GM12878 (cell line): ENCODE results near the gene AP1M2. TPM values are rescaled to one million over a fixed set of nuclear protein-coding genes. Genes with fewer than 3 reads are reported as not detected.

Experiments used
- EGR1 ChIP-seq, 2 experiments: IDR thresholded peaks; 1 replicate in 1 of 2; 2 replicates in 1 of 2; pipeline ENCODE4 v1.6.1; 2011 to 2012; ENCODE audit warnings: low read depth in 2 of 2, low read length in 2 of 2, borderline replicate concordance in 1 of 2, mild to moderate bottlenecking in 1 of 2, moderate library complexity in 1 of 2
- EZH2 ChIP-seq: IDR thresholded peaks from 2 replicates; pipeline ENCODE4 v1.6.1; 2012; ENCODE audit warnings: low read depth, mild to moderate bottlenecking, control low read depth, inconsistent platforms, low read length, borderline replicate concordance; ENCODE audit not compliant: control insufficient read depth
- FOS ChIP-seq: IDR thresholded peaks from 3 replicates; pipeline ENCODE4 v1.6.1; 2011; ENCODE audit warnings: borderline replicate concordance; ENCODE audit not compliant: insufficient read length; ENCODE audit errors: extremely low read depth
- FOXK2 ChIP-seq: fragments of 450-650 bp; IDR thresholded peaks from 2 replicates; pipeline ENCODE4 v1.6.1; 2017; ENCODE audit warnings: mild to moderate bottlenecking, moderate library complexity
- HDAC6 ChIP-seq: fragments of 200-600 bp; sonication (generic); IDR thresholded peaks from one replicate; pipeline ENCODE4 v1.8.0; 2017; ENCODE audit warnings: antibody characterized with exemption; ENCODE audit not compliant: unreplicated experiment
- IKZF1 ChIP-seq: fragments of 450-650 bp; conservative IDR thresholded peaks from 2 replicates; pipeline ENCODE4 v1.6.1; 2017; ENCODE audit warnings: antibody characterized with exemption, mild to moderate bottlenecking
- PAX5 ChIP-seq: IDR thresholded peaks from 2 replicates; pipeline ENCODE4 v1.6.1; 2011; ENCODE audit warnings: low read depth, low read length, borderline replicate concordance
- SP1 ChIP-seq: IDR thresholded peaks from one replicate; pipeline ENCODE4 v1.6.1; 2011; ENCODE audit warnings: low read depth, low read length
- ZBTB33 ChIP-seq: fragments of 450-650 bp; IDR thresholded peaks from 2 replicates; pipeline ENCODE4 v1.6.1; 2017; ENCODE audit warnings: mild to moderate bottlenecking
- ZNF24 ChIP-seq: fragments of 450-650 bp; IDR thresholded peaks from 2 replicates; pipeline ENCODE4 v1.6.1; 2017; ENCODE audit warnings: antibody characterized with exemption, mild to moderate bottlenecking
- ZNF687 ChIP-seq: fragments of 450-650 bp; IDR thresholded peaks from 2 replicates; pipeline ENCODE4 v1.6.1; 2017; ENCODE audit warnings: mild to moderate bottlenecking, moderate library complexity
- polyA plus RNA-seq, 11 experiments: library from polyadenylated mRNA; depleted of rRNA in 4 of 11; unstranded in 6 of 11; stranded (reverse) in 5 of 11; fragments of >200 nt; fragmentation: Nextera tagmentation in 4 of 11; fragmentation: Illumina TruSeq in 1 of 11; extraction: Ambion mirVana in 4 of 11; extraction: Trizol in 1 of 11; gene quantifications; 1 replicate in 1 of 11; 2 replicates in 10 of 11; pipeline versions ENCODE4 v1.2.1 to v1.2.3, GENCODE V29; 2011 to 2016; ENCODE audit warnings: inconsistent platforms in 2 of 11, missing spikeins in 2 of 11, low read depth in 1 of 11
- total RNA-seq, 4 experiments: library from RNA; depleted of rRNA in 3 of 4; stranded (reverse); fragments of >200 nt in 3 of 4; fragmentation: Illumina TruSeq in 1 of 4; extraction: Trizol in 1 of 4; gene quantifications; 2 replicates each; pipeline versions ENCODE4 v1.2.1 to v1.2.3, GENCODE V29; 2013 to 2021
- TF ChIP-seq, protein P1 (sequence below): IDR thresholded peaks from 2 replicates; pipeline ENCODE4 v1.6.1; 2011; ENCODE audit warnings: low read depth, mild to moderate bottlenecking, low read length, moderate library complexity, borderline replicate concordance; ENCODE audit errors: extremely low read depth
- TF ChIP-seq, protein P2 (sequence below): fragments of 450-650 bp; IDR thresholded peaks from 2 replicates; pipeline ENCODE4 v1.6.1; 2018; ENCODE audit warnings: mild to moderate bottlenecking, low read depth, moderate library complexity; ENCODE audit not compliant: partially characterized antibody
- TF ChIP-seq, protein P3 (sequence below): fragments of 450-650 bp; formaldehyde crosslinking; IDR thresholded peaks from 2 replicates; pipeline ENCODE4 v1.5.0; 2022; ENCODE audit warnings: mild to moderate bottlenecking, missing genetic modification characterization
- TF ChIP-seq, protein P4 (sequence below): IDR thresholded peaks from 2 replicates; pipeline ENCODE4 v1.6.1; 2012; ENCODE audit warnings: low read length, inconsistent platforms

The AP1M2 gene
- total and polyA plus RNA-seq, 10 of the 15 experiments (the other 5 are each of a cell fraction or from before 2014, with no cell fraction given): 0.72 TPM; not detected in 9

DNA sequence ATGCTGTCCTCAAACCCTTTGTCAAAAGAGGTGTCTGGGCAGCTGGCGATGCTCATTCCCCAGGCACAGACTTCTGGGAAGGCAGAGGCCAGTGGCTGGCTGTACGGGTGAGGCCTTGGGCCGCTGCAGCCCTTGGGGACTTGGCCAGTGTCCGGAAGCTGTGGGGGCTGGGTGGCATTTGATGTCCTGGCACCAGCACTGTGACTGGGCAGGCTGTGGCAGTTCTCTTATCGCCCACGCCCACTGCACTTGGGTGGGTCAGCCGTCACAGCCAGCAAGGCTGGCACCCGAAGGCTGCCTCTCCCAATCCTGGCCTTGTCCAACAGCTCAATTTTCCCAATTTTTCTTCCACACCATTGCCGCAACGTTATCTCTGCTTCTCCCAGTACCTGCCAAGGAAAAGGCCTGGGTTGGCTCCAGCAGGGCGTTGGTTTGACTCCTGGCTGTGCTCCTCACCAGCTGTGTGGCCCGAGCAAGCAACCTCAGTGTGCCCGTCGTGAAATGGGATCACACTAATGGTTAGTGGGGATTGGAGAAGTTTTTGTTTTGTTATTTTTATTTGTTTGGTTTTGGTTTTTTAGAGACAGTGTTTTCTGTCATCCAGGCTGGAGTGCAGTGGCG is 25.5 kb upstream of the AP1M2 start (continued):
- TF ChIP-seq ZNF687: no peak
- no peak for TF ChIP-seq SP1
- no peak for TF ChIP-seq PAX5
- TF ChIP-seq FOXK2: no peak
- no peak for TF ChIP-seq ZNF24
- TF ChIP-seq EZH2: no peak
- TF ChIP-seq ZBTB33: no peak
- TF ChIP-seq EGR1 (IDR thresholded peaks at IDR 0.05; ENCODE audit: borderline replicate concordance in 1 of 2, low read depth in 2 of 2, low read length in 2 of 2): no peak
- no peak for TF ChIP-seq HDAC6
- TF ChIP-seq, protein P1, sequence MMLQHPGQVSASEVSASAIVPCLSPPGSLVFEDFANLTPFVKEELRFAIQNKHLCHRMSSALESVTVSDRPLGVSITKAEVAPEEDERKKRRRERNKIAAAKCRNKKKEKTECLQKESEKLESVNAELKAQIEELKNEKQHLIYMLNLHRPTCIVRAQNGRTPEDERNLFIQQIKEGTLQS: no peak
- TF ChIP-seq FOS: no peak
- TF ChIP-seq IKZF1: no peak
- TF ChIP-seq, protein P2, sequence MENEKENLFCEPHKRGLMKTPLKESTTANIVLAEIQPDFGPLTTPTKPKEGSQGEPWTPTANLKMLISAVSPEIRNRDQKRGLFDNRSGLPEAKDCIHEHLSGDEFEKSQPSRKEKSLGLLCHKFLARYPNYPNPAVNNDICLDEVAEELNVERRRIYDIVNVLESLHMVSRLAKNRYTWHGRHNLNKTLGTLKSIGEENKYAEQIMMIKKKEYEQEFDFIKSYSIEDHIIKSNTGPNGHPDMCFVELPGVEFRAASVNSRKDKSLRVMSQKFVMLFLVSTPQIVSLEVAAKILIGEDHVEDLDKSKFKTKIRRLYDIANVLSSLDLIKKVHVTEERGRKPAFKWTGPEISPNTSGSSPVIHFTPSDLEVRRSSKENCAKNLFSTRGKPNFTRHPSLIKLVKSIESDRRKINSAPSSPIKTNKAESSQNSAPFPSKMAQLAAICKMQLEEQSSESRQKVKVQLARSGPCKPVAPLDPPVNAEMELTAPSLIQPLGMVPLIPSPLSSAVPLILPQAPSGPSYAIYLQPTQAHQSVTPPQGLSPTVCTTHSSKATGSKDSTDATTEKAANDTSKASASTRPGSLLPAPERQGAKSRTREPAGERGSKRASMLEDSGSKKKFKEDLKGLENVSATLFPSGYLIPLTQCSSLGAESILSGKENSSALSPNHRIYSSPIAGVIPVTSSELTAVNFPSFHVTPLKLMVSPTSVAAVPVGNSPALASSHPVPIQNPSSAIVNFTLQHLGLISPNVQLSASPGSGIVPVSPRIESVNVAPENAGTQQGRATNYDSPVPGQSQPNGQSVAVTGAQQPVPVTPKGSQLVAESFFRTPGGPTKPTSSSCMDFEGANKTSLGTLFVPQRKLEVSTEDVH: no peak
- TF ChIP-seq, protein P3, sequence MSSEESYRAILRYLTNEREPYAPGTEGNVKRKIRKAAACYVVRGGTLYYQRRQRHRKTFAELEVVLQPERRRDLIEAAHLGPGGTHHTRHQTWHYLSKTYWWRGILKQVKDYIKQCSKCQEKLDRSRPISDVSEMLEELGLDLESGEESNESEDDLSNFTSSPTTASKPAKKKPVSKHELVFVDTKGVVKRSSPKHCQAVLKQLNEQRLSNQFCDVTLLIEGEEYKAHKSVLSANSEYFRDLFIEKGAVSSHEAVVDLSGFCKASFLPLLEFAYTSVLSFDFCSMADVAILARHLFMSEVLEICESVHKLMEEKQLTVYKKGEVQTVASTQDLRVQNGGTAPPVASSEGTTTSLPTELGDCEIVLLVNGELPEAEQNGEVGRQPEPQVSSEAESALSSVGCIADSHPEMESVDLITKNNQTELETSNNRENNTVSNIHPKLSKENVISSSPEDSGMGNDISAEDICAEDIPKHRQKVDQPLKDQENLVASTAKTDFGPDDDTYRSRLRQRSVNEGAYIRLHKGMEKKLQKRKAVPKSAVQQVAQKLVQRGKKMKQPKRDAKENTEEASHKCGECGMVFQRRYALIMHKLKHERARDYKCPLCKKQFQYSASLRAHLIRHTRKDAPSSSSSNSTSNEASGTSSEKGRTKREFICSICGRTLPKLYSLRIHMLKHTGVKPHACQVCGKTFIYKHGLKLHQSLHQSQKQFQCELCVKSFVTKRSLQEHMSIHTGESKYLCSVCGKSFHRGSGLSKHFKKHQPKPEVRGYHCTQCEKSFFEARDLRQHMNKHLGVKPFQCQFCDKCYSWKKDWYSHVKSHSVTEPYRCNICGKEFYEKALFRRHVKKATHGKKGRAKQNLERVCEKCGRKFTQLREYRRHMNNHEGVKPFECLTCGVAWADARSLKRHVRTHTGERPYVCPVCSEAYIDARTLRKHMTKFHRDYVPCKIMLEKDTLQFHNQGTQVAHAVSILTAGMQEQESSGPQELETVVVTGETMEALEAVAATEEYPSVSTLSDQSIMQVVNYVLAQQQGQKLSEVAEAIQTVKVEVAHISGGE (CRISPR knock-in tag): no peak
- TF ChIP-seq, protein P4, sequence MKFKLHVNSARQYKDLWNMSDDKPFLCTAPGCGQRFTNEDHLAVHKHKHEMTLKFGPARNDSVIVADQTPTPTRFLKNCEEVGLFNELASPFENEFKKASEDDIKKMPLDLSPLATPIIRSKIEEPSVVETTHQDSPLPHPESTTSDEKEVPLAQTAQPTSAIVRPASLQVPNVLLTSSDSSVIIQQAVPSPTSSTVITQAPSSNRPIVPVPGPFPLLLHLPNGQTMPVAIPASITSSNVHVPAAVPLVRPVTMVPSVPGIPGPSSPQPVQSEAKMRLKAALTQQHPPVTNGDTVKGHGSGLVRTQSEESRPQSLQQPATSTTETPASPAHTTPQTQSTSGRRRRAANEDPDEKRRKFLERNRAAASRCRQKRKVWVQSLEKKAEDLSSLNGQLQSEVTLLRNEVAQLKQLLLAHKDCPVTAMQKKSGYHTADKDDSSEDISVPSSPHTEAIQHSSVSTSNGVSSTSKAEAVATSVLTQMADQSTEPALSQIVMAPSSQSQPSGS: no peak
